Tibial nerve (tissue), 4 donors: ENCODE measurements around the gene CD9.

Experiments used
- EP300 ChIP-seq, 2 donors: sonication (generic); formaldehyde crosslinking; IDR thresholded peaks; one replicate each; pipeline ENCODE4 v1.6.1; 2017; ENCODE audit warnings: antibody characterized with exemption in 2 of 2, mild to moderate bottlenecking in 1 of 2
- POLR2A ChIP-seq, 2 donors: fragments of 450-650 bp; IDR thresholded peaks; one replicate each; pipeline ENCODE4 v1.6.1; 2017; ENCODE audit warnings: antibody characterized with exemption in 2 of 2, mild to moderate bottlenecking in 2 of 2, moderate library complexity in 2 of 2
- TF ChIP-seq, protein P1 (sequence below), 5 experiments: fragments of 200-600 bp in 3 of 5; fragments of 450-650 bp in 2 of 5; sonication (generic) in 3 of 5; IDR thresholded peaks; one replicate each; pipeline ENCODE4 v1.5.1; 2016 to 2019; ENCODE audit warnings: antibody characterized with exemption in 5 of 5, mild to moderate bottlenecking in 3 of 5, moderate library complexity in 2 of 5

DNA sequence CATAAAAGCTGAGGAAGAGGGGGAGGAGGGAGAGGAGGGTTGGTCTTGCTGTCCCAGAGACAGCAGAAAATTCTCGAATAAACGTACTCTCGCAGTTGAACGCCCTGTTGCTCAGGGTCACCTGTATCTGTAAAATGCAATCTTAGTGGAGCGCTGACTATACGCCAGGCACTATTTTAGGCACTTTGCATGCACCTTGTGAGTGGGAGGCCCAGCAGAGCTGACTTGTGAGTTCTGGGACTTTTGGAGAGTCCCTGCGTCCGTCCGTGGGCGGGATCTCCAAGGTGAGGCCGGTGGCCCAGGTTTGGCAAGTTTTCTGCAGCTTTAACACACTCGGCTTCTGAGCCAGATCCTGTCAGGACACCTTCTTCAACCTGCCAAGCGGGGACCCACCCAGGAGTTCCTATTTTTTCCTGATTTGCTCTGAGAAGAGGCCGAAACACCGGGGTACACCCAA lies 77.8 kb downstream of the CD9 start:
- no peak for TF ChIP-seq EP300 (IDR thresholded peaks at IDR 0.05)
- TF ChIP-seq, protein P1, sequence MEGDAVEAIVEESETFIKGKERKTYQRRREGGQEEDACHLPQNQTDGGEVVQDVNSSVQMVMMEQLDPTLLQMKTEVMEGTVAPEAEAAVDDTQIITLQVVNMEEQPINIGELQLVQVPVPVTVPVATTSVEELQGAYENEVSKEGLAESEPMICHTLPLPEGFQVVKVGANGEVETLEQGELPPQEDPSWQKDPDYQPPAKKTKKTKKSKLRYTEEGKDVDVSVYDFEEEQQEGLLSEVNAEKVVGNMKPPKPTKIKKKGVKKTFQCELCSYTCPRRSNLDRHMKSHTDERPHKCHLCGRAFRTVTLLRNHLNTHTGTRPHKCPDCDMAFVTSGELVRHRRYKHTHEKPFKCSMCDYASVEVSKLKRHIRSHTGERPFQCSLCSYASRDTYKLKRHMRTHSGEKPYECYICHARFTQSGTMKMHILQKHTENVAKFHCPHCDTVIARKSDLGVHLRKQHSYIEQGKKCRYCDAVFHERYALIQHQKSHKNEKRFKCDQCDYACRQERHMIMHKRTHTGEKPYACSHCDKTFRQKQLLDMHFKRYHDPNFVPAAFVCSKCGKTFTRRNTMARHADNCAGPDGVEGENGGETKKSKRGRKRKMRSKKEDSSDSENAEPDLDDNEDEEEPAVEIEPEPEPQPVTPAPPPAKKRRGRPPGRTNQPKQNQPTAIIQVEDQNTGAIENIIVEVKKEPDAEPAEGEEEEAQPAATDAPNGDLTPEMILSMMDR (IDR thresholded peaks at IDR 0.05) = no peak
- TF ChIP-seq POLR2A (IDR thresholded peaks at IDR 0.05) = no peak
